Lower lobe of right lung (tissue), 2 donors: ENCODE data around the gene ZNF362. TPM values are rescaled to one million over a fixed set of nuclear protein-coding genes. Genes with fewer than 3 reads are reported as not detected.

Source experiments
- ATAC-seq, 2 donors: fragments of 200-7000 bp; cut with Tn5 transposase; one replicate each; pipeline ENCODE4 v1.9.1; 2020 to 2022; ENCODE audit warnings: mild to moderate bottlenecking in 2 of 2, moderate library complexity in 2 of 2
- DNase-seq: peaks from one replicate; pipeline ENCODE4 v3.0.0-alpha.2; 2020
- H3K27ac ChIP-seq: fragments of 200-600 bp; one replicate; pipeline ENCODE4 v1.8.0; 2022
- H3K27me3 ChIP-seq: fragments of 200-600 bp; one replicate; pipeline ENCODE4 v1.8.0; 2022; ENCODE audit warnings: low read depth
- H3K36me3 ChIP-seq: fragments of 200-600 bp; one replicate; pipeline ENCODE4 v1.8.0; 2022; ENCODE audit warnings: mild to moderate bottlenecking
- H3K4me1 ChIP-seq: fragments of 200-600 bp; one replicate; pipeline ENCODE4 v1.8.0; 2022
- H3K4me3 ChIP-seq: fragments of 200-600 bp; one replicate; pipeline ENCODE4 v1.8.0; 2022; ENCODE audit warnings: mild to moderate bottlenecking
- H3K9me3 ChIP-seq: fragments of 200-600 bp; one replicate; pipeline ENCODE4 v1.8.0; 2022
- CTCF ChIP-seq: fragments of 200-600 bp; IDR thresholded peaks from one replicate; pipeline ENCODE4 v1.8.0; 2022; ENCODE audit warnings: antibody characterized with exemption, mild to moderate bottlenecking
- intact Hi-C: fragments of 100-400 bp; cut with DNase I; formaldehyde crosslinking; loops from one replicate; pipeline ENCODE4 v1.11.0; 2022
- total RNA-seq: library from RNA; stranded (reverse); fragmentation: NEBNext Ultra II Directional; extraction: Animal tissue kit (Norgen Biotek cat#: 25700); gene quantifications from one replicate; pipeline ENCODE4 v1.2.1, GENCODE V29; 2021
- donor health status: DM: no; HTN: yes; CAD: no; lungs with severe emphysema.

The ZNF362 gene
- total RNA-seq, 1 donor from 2014 or later, result 30.7 TPM

GRCh38 chr1:33316601-33317000, 60.3 kb downstream of the ZNF362 start:
- DNase-seq (peak; percentile 9), ATAC-seq (no peak)
- TF ChIP-seq CTCF, result no peak
- H3K9me3 ChIP-seq, result no peaks in the 10 kb centered on the region
- H3K4me1 ChIP-seq, result no peaks in the 10 kb centered on the region
- no peaks in the 10 kb centered on the region for H3K27me3 ChIP-seq
- no peak overlapping the region for H3K4me3 ChIP-seq
- no peak overlapping the region for H3K27ac ChIP-seq
- no peaks in the 10 kb centered on the region for H3K36me3 ChIP-seq
- intact Hi-C loops, result no loop called here

DNA sequence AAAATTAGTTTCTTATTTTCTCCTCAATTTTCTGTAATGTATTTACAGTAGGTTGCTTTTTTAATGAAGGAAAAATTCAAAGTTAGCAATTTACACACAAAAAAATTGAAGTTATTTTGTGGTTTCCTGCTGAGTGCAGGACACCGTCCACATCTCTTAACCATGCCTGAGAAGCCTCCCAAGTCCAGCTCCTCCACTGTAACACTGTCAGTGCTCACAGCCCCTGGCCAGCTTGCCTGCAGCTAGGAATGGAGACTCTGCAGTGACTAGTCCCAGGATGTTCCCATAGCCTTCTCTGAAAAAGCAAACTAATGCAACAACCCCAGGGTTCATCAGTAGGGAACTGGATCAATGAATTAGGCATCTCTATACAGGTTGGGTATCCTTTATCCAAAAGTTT, 61.1 kb downstream of the ZNF362 start:
- H3K4me1 ChIP-seq, result no peaks in the 10 kb centered on the region
- ATAC-seq (no peak), DNase-seq (no peak)
- H3K36me3 ChIP-seq, result peaks cover 3% of the 10 kb centered on the region
- TF ChIP-seq CTCF, result no peak
- intact Hi-C loops, result no loop called here
- H3K9me3 ChIP-seq, result no peaks in the 10 kb centered on the region
- no peaks in the 10 kb centered on the region for H3K27me3 ChIP-seq
- H3K27ac ChIP-seq, result no peak overlapping the region
- H3K4me3 ChIP-seq, result no peak overlapping the region

DNA sequence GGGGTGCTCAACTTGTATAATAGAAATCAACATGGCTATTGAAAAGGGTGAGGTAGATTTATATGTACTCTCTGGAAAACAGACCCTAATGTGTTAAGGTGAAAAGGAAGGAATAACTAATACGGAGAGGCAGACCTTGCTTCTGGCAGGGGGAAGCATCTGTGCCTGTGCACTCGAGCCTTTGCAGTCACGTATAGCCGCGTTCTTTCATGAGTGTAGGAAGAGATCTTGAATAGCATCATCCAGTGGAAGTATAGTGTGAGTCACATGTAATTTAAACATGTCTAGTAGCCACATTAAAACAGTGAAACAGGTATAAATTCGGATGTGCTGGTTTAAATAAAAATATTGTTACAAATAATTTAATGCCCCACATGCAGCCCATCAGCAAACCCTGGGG, 61.7 kb downstream of the ZNF362 start:
- no peaks in the 10 kb centered on the region for H3K27me3 ChIP-seq
- no peaks in the 10 kb centered on the region for H3K4me1 ChIP-seq
- peaks cover 9% of the 10 kb centered on the region for H3K36me3 ChIP-seq
- H3K4me3 ChIP-seq, result no peak overlapping the region
- TF ChIP-seq CTCF, result no peak
- H3K27ac ChIP-seq, result no peak overlapping the region
- no peaks in the 10 kb centered on the region for H3K9me3 ChIP-seq
- intact Hi-C loops, result no loop called here
- ATAC-seq (no peak), DNase-seq (no peak)

DNA sequence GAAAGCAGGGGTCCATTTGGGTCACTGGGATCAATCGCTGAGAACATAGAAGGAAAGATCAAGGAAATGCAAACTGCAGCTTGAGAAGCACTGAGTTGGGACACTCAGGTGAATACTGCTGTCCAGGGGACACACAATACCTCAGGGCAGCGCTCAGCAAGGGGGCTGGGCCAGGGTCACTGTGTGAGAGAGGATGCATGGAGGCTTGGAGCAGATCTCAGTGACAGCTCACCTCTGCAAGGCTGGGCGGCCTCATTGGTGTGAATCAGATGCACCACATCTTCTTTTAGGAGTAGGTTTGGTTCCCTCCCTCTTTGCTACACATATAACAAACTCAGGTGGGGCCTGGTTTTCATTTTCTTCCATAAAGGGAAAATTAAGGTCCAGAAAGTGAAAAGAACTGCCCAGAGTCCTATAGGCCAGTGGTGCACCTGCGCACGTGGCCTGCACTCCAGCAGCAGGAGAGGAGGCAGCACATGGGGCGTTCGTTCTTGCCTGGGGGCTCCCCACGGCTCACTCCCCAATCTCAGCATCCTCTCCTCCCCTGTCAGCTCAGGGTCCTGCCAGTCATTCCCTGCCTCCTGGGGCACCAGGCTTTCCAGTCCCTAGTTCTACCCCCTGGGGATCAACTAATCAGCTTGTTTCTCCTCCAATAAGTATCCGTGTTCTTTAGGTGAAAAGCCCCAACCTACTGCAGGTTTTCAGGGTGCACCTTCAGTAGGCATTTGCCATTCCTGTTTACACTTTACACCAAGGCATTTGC, 63.1 kb downstream of the ZNF362 start:
- H3K4me1 ChIP-seq, result no peaks in the 10 kb centered on the region
- no peak for ATAC-seq
- H3K4me3 ChIP-seq, result no peak overlapping the region
- H3K36me3 ChIP-seq, result peaks cover 24% of the 10 kb centered on the region
- no peaks in the 10 kb centered on the region for H3K9me3 ChIP-seq
- H3K27ac ChIP-seq, result no peak overlapping the region
- no peak for TF ChIP-seq CTCF
- DNase-seq, result peak; percentile 41
- intact Hi-C loops, result no loop called here
- no peaks in the 10 kb centered on the region for H3K27me3 ChIP-seq

- ATAC-seq (peak; percentile 24 to 27), DNase-seq (peak; percentile 44)
- no peaks in the 10 kb centered on the region for H3K4me1 ChIP-seq
- no peaks in the 10 kb centered on the region for H3K9me3 ChIP-seq
- no peaks in the 10 kb centered on the region for H3K27me3 ChIP-seq
- H3K4me3 ChIP-seq, result no peak overlapping the region
- TF ChIP-seq CTCF, result no peak
- H3K36me3 ChIP-seq, result peaks cover 31% of the 10 kb centered on the region
- intact Hi-C loops, result no loop called here
- H3K27ac ChIP-seq, result no peak overlapping the region
Observed at GRCh38 chr1:33319949-33320618, 63.8 kb downstream of the ZNF362 start.
